Airway epithelial cell (primary cell): ENCODE data around the gene ARHGAP33. TPM values are rescaled to one million over a fixed set of nuclear protein-coding genes. Genes with fewer than 3 reads are reported as not detected.

Source experiments
- total RNA-seq: library from RNA; depleted of rRNA; stranded (reverse); fragments of >200 nt; gene quantifications from 2 replicates; pipeline ENCODE4 v1.2.3, GENCODE V29; 2015

The ARHGAP33 gene, protein sequence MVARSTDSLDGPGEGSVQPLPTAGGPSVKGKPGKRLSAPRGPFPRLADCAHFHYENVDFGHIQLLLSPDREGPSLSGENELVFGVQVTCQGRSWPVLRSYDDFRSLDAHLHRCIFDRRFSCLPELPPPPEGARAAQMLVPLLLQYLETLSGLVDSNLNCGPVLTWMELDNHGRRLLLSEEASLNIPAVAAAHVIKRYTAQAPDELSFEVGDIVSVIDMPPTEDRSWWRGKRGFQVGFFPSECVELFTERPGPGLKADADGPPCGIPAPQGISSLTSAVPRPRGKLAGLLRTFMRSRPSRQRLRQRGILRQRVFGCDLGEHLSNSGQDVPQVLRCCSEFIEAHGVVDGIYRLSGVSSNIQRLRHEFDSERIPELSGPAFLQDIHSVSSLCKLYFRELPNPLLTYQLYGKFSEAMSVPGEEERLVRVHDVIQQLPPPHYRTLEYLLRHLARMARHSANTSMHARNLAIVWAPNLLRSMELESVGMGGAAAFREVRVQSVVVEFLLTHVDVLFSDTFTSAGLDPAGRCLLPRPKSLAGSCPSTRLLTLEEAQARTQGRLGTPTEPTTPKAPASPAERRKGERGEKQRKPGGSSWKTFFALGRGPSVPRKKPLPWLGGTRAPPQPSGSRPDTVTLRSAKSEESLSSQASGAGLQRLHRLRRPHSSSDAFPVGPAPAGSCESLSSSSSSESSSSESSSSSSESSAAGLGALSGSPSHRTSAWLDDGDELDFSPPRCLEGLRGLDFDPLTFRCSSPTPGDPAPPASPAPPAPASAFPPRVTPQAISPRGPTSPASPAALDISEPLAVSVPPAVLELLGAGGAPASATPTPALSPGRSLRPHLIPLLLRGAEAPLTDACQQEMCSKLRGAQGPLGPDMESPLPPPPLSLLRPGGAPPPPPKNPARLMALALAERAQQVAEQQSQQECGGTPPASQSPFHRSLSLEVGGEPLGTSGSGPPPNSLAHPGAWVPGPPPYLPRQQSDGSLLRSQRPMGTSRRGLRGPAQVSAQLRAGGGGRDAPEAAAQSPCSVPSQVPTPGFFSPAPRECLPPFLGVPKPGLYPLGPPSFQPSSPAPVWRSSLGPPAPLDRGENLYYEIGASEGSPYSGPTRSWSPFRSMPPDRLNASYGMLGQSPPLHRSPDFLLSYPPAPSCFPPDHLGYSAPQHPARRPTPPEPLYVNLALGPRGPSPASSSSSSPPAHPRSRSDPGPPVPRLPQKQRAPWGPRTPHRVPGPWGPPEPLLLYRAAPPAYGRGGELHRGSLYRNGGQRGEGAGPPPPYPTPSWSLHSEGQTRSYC
- 5.6 and 7.5 TPM in 2 replicates for total RNA-seq

GRCh38 chr19:35775298-35776101 is at the start of gene ARHGAP33:
ARHGAP33 (plus strand) TSS chr19:35775564; CDS start chr19:35775659, 95 bp downstream.

DNA sequence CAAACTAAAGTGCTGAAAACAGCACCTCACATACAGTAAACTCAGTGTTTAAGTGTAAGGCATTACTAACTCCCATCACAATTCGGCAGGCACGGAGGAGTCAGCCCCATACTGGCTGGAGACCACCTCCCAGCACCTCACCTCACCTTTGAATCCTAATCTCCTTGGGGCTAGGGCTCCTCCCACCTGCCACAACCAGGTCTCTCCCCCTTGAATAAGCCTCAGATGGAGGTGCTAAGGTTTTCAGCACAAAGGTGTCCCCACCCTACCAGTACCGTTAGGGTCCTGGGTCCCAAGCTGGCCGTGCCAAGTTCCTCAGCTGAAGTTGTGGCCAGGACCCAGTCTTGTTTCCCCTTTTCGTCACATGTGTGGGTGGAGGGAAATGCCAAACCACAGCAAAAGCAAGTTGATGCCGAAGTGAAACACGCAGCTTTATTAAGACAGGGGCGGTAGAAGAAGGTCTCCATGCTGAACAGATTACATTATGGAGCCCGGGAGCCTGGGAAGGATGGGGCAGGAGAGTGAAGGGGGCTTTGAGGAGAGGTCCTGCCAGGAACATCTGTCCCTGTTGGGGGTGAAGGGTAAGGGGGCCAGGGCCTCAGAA is 33.1 kb upstream of the ARHGAP33 start, which contains the start of gene IGFLR1:
Gene IGFLR1 (minus strand): TSS at position 332 of the 604 bp plus-strand sequence. CDS start 1,272 bp downstream, outside the sequence.

DNA sequence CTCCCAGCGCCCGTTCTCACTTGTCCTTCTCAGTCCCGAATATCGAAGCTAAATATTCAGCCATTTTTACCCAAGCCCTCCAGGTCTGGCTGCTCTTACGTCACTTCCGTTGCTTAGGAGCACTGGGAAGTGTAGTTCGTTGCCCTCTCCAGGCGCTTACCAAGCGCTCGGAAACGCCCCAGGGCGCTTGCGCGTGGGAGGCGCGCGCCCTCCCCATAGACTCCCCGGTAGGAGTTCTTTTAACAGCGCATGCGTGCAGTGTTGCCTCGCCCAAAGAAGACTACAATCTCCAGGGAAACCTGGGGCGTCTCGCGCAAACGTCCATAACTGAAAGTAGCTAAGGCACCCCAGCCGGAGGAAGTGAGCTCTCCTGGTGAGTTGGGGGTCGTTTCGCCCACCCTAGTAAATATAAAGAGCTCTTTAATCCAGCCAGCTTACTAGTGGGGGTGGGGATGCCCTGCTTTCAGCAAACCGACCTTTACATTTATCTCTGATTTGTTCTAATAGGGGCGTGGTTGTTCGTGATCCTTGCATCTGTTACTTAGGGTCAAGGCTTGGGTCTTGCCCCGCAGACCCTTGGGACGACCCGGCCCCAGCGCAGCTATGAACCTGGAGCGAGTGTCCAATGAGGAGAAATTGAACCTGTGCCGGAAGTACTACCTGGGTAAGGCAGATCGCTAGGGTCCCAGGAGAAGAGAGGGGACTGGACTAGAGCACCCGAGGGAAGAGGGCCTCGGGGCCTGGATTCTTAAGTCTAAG is 29.9 kb upstream of the ARHGAP33 start, which contains the start of the genes PSENEN and U2AF1L4:
Gene PSENEN (plus strand): TSS at position 324 of the 759 bp plus-strand sequence. CDS start 280 bp downstream, at position 604.
Gene U2AF1L4 (minus strand): TSS at position 91 of the 759 bp plus-strand sequence. CDS start 27 bp downstream, at position 64.

GRCh38 chr19:35748106-35749020 is 27.0 kb upstream of the ARHGAP33 start, which contains the start of gene LIN37:
LIN37 (plus strand) TSS chr19:35748576; CDS start chr19:35748725, 149 bp downstream.

GRCh38 chr19:35756377-35757230 is 18.8 kb upstream of the ARHGAP33 start, which contains the start of gene HSPB6:
HSPB6 (minus strand) TSS chr19:35757029; CDS start chr19:35757008, 21 bp downstream.

DNA sequence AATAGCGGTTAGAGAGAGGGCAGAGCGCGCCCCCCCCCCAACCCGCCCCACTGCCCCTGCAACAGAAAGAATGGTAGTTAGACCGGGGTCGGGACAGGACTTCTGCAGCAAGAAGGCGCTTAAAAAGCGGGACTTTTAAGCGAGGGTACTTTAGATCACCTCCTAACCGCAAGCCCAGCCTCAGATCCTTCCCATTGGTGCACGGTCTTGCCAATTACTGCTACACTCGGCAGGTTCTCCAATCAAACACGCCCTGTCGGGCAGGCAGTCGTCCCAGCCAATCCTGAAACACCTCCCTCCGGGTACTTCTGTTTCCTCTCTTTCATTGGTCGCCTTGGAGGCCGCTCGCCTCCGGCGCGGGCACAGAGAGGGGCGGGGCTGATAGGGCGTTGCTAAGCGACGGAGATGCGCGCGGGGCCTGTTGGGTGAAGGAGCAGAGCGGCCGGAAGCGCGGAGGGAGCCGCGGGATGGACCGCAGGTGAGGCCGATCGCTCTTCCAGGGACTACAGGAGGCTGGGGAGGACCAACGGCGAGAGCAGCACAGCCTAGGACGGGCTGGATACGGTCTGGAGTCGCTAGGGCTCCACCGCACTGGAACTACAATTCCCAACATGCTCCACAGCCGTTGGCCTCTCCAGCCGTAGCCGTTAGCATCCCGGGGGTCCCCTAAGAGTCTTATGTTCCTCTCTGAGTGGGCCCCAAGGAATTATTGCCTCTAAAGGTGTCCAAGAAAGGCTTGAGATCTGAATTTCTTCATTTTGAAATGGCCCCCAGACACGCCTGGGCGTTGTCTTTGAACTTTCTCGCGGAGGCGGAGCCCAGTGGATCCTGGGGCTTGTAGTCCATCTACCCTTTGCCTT is 17.4 kb upstream of the ARHGAP33 start, which contains the start of gene PROSER3:
Gene PROSER3 (plus strand): TSS at position 428 of the 860 bp plus-strand sequence. CDS start 40 bp downstream, at position 468.

DNA sequence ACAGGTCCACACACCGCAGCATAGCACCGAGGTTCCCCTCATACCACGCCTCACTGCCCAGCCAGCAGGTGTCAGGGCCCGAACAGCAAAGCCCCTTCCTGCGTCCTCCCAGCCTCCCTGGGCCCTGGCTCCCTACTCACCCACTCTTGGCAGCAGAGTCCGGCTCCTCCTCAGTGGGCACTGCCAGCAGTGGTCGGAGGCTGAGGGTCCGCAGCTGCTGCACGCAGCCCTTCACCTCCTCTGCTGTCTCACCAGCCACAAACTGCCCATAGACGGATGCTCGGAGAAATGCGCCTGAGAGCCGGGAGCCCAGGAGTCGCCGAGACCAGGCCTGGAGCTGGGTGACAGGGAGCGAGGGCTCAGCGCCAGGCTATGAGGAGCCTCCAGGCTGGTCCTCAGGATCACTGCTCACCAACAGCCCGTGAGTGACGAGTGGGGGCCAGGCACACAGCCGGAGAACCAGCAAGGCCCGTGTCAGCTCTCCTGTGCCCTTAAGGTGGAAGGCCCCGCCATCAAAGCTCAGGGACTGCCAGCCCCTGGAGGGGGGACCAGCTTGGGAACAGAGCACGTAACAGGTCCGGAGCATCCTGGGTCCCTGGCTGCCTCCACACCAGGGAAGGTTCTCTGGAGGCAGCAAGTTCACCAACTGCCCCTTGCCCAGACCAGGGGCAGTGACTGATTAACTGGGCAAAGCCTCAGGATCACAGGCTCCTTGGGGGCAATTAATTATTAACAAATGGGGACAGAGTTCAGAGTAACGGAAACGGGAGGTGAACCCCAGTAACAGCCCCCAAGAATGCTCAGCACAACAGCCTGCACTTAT is 37.1 kb downstream of the ARHGAP33 start, which contains the start of gene PRODH2:
Gene PRODH2 (minus strand): TSS at position 626 of the 823 bp plus-strand sequence. CDS start 40 bp downstream, at position 586.

Other genes with a start within 250 kb of the ARHGAP33 start
- 62.1 and 80.8 TPM in 2 replicates for gene SBSN, start 247.3 kb upstream of the ARHGAP33 start, total RNA-seq
- gene GAPDHS, start 242.1 kb upstream of the ARHGAP33 start, total RNA-seq: not detected in 2 replicates
- gene TMEM147, start 229.9 kb upstream of the ARHGAP33 start, total RNA-seq: 116 and 138 TPM in 2 replicates
- gene ATP4A, start 211.9 kb upstream of the ARHGAP33 start, total RNA-seq: not detected in 2 replicates
- gene PMIS2, start 189.4 kb upstream of the ARHGAP33 start, total RNA-seq: not detected in 2 replicates
- gene HAUS5, start 162.8 kb upstream of the ARHGAP33 start, total RNA-seq: 10.9 TPM in 2 replicates
- 103 and 118 TPM in 2 replicates for gene RBM42, start 146.5 kb upstream of the ARHGAP33 start, total RNA-seq
- 0.35 and 0.51 TPM in 2 replicates for gene ETV2, start 133.8 kb upstream of the ARHGAP33 start, total RNA-seq
- gene COX6B1, start 127.2 kb upstream of the ARHGAP33 start, total RNA-seq: 473 and 703 TPM in 2 replicates
- not detected in 2 replicates for gene UPK1A, start 109.0 kb upstream of the ARHGAP33 start, total RNA-seq
- gene ZBTB32, start 71.0 kb upstream of the ARHGAP33 start, total RNA-seq: not detected in 2 replicates
- 16.7 and 19.3 TPM in 2 replicates for gene KMT2B, start 57.6 kb upstream of the ARHGAP33 start, total RNA-seq
- gene IGFLR1, start 33.1 kb upstream of the ARHGAP33 start, total RNA-seq: 6.3 and 6.7 TPM in 2 replicates
- gene U2AF1L4, start 30.1 kb upstream of the ARHGAP33 start, total RNA-seq: 7.9 and 9.1 TPM in 2 replicates
- 45.9 and 62.3 TPM in 2 replicates for gene PSENEN, start 29.9 kb upstream of the ARHGAP33 start, total RNA-seq
- gene LIN37, start 27.0 kb upstream of the ARHGAP33 start, total RNA-seq: 10.4 and 43.5 TPM in 2 replicates
- gene HSPB6, start 18.5 kb upstream of the ARHGAP33 start, total RNA-seq: 0.35 TPM in 1 of 2 replicates, not detected in the other
- 6.5 and 19.5 TPM in 2 replicates for gene PROSER3, start 17.4 kb upstream of the ARHGAP33 start, total RNA-seq
- not detected in 2 replicates for gene PRODH2, start 37.3 kb downstream of the ARHGAP33 start, total RNA-seq
- gene NPHS1, start 76.9 kb downstream of the ARHGAP33 start, total RNA-seq: not detected in 2 replicates
- gene KIRREL2, start 81.3 kb downstream of the ARHGAP33 start, total RNA-seq: 0.14 TPM in 1 of 2 replicates, not detected in the other
- 1.9 and 2.8 TPM in 2 replicates for gene APLP1, start 93.0 kb downstream of the ARHGAP33 start, total RNA-seq
- 4.8 and 21.3 TPM in 2 replicates for gene NFKBID, start 125.0 kb downstream of the ARHGAP33 start, total RNA-seq
- not detected in 2 replicates for gene HCST, start 127.0 kb downstream of the ARHGAP33 start, total RNA-seq
- gene TYROBP, start 132.7 kb downstream of the ARHGAP33 start, total RNA-seq: not detected in 2 replicates
- gene LRFN3, start 160.8 kb downstream of the ARHGAP33 start, total RNA-seq: 6.5 and 10.8 TPM in 2 replicates
- gene SDHAF1, start 219.6 kb downstream of the ARHGAP33 start, total RNA-seq: 34.6 and 81.5 TPM in 2 replicates
- gene SYNE4, start 233.2 kb downstream of the ARHGAP33 start, total RNA-seq: 2.9 and 3.9 TPM in 2 replicates
- 38.7 and 48.2 TPM in 2 replicates for gene ALKBH6, start 238.6 kb downstream of the ARHGAP33 start, total RNA-seq